ENCODE data around the gene STXBP3. TPM values are rescaled to one million over a fixed set of nuclear protein-coding genes. Genes with fewer than 3 reads are reported as not detected.
A peak's percentile ranks its signal among the peaks of the same experiment; 100 is the strongest.

Gene STXBP3
- total and polyA plus RNA-seq, 9 of the 15 experiments (the other 6 are each of a cell fraction or from before 2014, with no cell fraction given): 32.5 to 52.5 (median 39.2) TPM

DNA sequence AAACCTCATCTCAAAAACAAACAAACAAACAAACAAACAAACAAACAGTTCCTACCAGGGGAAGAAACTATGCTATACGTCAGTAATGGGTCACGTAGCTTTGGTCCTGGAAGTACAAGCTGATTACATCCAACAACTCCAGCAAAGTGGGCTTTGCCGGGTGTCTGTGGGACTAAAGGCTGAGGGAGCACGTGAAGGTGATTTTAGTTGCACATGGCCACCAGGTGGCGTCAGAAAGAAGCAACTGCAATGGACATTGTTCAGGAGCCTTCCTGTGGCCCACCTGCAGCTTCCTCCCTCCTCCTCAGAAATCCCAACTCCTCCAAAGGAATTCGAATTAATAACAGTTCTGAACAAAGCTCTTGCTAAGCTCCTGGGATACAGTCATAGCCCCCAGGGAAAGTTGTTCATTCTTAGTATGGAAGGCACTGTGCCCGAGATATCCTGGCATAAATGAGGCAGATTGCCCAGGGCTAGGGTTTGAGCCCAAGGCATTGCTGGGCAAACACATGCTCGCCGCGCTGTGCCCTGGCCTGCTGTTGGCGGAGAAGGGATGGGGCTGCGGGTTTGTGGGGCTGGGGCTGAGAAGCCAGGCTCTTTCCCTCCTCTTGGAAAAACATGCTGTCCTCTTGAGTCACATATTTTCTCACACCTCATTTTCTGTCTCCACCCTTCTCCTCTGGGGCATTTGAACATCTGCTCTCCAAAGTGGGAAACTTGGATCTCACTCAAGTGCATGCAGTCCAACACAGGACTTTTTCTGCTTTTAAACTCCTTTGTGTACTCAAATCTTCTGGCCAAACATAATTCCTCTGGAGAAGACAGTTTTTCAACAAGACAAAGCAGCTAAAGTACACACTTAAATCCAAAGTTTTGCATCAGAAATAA, 81.8 kb downstream of the STXBP3 start (continued):
- TF ChIP-seq, protein P1, sequence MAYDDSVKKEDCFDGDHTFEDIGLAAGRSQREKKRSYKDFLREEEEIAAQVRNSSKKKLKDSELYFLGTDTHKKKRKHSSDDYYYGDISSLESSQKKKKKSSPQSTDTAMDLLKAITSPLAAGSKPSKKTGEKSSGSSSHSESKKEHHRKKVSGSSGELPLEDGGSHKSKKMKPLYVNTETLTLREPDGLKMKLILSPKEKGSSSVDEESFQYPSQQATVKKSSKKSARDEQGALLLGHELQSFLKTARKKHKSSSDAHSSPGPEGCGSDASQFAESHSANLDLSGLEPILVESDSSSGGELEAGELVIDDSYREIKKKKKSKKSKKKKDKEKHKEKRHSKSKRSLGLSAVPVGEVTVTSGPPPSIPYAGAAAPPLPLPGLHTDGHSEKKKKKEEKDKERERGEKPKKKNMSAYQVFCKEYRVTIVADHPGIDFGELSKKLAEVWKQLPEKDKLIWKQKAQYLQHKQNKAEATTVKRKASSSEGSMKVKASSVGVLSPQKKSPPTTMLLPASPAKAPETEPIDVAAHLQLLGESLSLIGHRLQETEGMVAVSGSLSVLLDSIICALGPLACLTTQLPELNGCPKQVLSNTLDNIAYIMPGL (CRISPR knock-in tag; IDR thresholded peaks at IDR 0.05): no peak
- TF ChIP-seq, protein P2, sequence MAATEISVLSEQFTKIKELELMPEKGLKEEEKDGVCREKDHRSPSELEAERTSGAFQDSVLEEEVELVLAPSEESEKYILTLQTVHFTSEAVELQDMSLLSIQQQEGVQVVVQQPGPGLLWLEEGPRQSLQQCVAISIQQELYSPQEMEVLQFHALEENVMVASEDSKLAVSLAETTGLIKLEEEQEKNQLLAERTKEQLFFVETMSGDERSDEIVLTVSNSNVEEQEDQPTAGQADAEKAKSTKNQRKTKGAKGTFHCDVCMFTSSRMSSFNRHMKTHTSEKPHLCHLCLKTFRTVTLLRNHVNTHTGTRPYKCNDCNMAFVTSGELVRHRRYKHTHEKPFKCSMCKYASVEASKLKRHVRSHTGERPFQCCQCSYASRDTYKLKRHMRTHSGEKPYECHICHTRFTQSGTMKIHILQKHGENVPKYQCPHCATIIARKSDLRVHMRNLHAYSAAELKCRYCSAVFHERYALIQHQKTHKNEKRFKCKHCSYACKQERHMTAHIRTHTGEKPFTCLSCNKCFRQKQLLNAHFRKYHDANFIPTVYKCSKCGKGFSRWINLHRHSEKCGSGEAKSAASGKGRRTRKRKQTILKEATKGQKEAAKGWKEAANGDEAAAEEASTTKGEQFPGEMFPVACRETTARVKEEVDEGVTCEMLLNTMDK (IDR thresholded peaks at IDR 0.05; ENCODE audit: borderline replicate concordance, insufficient read depth, low read depth, low read length, poor library complexity, severe bottlenecking): peak; percentile 8
- TF ChIP-seq, protein P3, sequence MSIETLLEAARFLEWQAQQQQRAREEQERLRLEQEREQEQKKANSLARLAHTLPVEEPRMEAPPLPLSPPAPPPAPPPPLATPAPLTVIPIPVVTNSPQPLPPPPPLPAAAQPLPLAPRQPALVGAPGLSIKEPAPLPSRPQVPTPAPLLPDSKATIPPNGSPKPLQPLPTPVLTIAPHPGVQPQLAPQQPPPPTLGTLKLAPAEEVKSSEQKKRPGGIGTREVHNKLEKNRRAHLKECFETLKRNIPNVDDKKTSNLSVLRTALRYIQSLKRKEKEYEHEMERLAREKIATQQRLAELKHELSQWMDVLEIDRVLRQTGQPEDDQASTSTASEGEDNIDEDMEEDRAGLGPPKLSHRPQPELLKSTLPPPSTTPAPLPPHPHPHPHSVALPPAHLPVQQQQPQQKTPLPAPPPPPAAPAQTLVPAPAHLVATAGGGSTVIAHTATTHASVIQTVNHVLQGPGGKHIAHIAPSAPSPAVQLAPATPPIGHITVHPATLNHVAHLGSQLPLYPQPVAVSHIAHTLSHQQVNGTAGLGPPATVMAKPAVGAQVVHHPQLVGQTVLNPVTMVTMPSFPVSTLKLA (conservative IDR thresholded peaks at IDR 0.05): 0 out of 4 replicates have a peak, but pooled peaks of 1 of the 2 experiments have one; percentile 27
- peak; percentile 70 for TF ChIP-seq MYC (IDR thresholded peaks at IDR 0.05; ENCODE audit: low read depth, low read length)
- no peak for TF ChIP-seq MYC (CRISPR knock-in tag; IDR thresholded peaks at IDR 0.05; ENCODE audit: borderline replicate concordance, low read depth)
- TF ChIP-seq, protein P4, sequence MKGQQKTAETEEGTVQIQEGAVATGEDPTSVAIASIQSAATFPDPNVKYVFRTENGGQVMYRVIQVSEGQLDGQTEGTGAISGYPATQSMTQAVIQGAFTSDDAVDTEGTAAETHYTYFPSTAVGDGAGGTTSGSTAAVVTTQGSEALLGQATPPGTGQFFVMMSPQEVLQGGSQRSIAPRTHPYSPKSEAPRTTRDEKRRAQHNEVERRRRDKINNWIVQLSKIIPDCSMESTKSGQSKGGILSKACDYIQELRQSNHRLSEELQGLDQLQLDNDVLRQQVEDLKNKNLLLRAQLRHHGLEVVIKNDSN (CRISPR knock-in tag; IDR thresholded peaks at IDR 0.05): peak; percentile 69
- peak; percentile 91 for TF ChIP-seq BHLHE40 (IDR thresholded peaks at IDR 0.05; ENCODE audit: low read length)
- peak; percentile 76 for TF ChIP-seq ESRRA (IDR thresholded peaks at IDR 0.05; ENCODE audit: borderline replicate concordance, low read depth)
- TF ChIP-seq ZC3H11A (IDR thresholded peaks at IDR 0.05; ENCODE audit: low read depth, low read length): no peak
- TF ChIP-seq RB1 (IDR thresholded peaks at IDR 0.05; ENCODE audit: low read depth): peak; percentile 49; the same call in 1 of the 2 replicates
- no peak for TF ChIP-seq ATF1 (CRISPR knock-in tag; IDR thresholded peaks at IDR 0.05)
- 0 out of 2 replicates have a peak, but pooled peaks have one; percentile 18 for TF ChIP-seq ATF1 (tag; IDR thresholded peaks at IDR 0.05)
- 0 out of 2 replicates have a peak, but pooled peaks have one; percentile 6 for TF ChIP-seq SOX6 (IDR thresholded peaks at IDR 0.05)
- TF ChIP-seq TCF3 (CRISPR knock-in tag; IDR thresholded peaks at IDR 0.05): no peak
- TF ChIP-seq, protein P5, sequence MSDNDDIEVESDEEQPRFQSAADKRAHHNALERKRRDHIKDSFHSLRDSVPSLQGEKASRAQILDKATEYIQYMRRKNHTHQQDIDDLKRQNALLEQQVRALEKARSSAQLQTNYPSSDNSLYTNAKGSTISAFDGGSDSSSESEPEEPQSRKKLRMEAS (CRISPR knock-in tag; IDR thresholded peaks at IDR 0.05): peak; percentile 66
- TF ChIP-seq, protein P6, sequence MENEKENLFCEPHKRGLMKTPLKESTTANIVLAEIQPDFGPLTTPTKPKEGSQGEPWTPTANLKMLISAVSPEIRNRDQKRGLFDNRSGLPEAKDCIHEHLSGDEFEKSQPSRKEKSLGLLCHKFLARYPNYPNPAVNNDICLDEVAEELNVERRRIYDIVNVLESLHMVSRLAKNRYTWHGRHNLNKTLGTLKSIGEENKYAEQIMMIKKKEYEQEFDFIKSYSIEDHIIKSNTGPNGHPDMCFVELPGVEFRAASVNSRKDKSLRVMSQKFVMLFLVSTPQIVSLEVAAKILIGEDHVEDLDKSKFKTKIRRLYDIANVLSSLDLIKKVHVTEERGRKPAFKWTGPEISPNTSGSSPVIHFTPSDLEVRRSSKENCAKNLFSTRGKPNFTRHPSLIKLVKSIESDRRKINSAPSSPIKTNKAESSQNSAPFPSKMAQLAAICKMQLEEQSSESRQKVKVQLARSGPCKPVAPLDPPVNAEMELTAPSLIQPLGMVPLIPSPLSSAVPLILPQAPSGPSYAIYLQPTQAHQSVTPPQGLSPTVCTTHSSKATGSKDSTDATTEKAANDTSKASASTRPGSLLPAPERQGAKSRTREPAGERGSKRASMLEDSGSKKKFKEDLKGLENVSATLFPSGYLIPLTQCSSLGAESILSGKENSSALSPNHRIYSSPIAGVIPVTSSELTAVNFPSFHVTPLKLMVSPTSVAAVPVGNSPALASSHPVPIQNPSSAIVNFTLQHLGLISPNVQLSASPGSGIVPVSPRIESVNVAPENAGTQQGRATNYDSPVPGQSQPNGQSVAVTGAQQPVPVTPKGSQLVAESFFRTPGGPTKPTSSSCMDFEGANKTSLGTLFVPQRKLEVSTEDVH (IDR thresholded peaks at IDR 0.05; ENCODE audit: low read depth, partially characterized antibody): no peak
